Effector CD4-positive, alpha-beta T cell (primary cell): ENCODE data around the gene SERPINB1.
"Not testable (repeated sequence)": the region's sequence is repeated elsewhere in the genome, so short reads cannot be mapped to it uniquely, and the experiment has no call there.

Experiments
- DNase-seq: peaks from one replicate; pipeline ENCODE4 v3.0.0-alpha.2; 2020

Gene SERPINB1

GRCh38 chr6:2865694-2866151 is 24.1 kb upstream of the SERPINB1 start:
- no peak for DNase-seq

DNA sequence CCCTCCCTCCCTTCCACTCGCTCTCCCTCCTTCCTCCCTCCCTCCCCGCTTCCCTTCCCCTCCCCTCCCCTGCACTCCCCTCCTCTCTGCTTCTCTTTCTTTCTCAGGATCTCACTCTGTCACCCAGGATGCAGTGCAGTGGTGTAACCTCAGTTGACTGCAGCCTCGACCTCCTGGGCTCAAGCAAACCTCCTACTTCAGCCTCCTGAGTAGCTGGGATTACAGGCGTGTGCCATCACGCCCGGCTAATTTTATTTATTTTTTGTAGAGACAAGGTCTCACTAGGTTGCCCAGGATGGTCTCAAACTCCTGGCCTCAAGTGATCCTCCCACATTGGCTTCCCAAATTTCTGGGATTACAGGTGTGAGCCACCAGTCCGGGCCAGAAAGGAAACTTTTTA is 23.6 kb upstream of the SERPINB1 start:
- DNase-seq, result no peak

- DNase-seq, result no peak
Measured at GRCh38 chr6:2863901-2864300, 22.2 kb upstream of the SERPINB1 start.

DNA sequence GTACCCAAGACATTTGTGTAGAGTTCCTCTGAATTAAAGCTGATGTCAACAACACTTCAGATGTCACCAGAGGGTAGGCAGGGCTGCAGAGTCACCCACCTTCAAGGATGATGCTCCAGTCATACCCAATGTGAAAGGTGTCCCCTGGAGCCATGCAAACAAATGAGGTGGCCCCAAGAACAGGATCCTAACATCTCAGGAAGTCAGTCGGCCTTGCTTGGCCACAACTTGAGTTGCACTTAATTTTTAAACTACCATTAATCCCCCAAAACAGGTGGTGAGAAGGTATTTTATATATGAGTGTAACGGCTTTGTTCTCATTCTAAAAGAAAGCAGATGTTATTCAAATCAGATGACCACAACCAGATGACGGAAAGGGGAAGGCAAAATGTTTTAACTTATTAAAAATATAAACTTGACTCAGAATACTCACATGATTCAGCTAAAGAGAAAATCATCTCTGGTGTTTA is 21.1 kb upstream of the SERPINB1 start:
- no peak for DNase-seq

DNA sequence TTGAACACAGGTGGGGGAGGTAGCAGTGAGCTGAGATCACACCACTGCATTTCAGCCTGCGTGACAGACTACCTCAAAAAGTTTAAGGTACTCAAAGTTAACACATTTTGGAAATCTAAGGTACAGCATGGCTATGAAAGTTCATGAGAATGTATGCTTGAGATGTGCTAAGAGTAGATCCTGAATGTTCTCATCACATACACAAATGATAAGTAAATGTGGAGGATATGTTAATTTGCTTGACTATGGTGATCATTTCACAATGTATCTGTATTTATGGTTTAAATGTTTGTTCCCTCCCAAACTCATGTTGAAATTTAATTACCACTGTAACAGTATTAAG is 20.1 kb upstream of the SERPINB1 start:
- DNase-seq, result no peak

- DNase-seq, result no peak
Measured at GRCh38 chr6:2861060-2861821, 19.6 kb upstream of the SERPINB1 start.

GRCh38 chr6:2860706-2861059 is 19.0 kb upstream of the SERPINB1 start:
- not testable (repeated sequence) for DNase-seq

DNA sequence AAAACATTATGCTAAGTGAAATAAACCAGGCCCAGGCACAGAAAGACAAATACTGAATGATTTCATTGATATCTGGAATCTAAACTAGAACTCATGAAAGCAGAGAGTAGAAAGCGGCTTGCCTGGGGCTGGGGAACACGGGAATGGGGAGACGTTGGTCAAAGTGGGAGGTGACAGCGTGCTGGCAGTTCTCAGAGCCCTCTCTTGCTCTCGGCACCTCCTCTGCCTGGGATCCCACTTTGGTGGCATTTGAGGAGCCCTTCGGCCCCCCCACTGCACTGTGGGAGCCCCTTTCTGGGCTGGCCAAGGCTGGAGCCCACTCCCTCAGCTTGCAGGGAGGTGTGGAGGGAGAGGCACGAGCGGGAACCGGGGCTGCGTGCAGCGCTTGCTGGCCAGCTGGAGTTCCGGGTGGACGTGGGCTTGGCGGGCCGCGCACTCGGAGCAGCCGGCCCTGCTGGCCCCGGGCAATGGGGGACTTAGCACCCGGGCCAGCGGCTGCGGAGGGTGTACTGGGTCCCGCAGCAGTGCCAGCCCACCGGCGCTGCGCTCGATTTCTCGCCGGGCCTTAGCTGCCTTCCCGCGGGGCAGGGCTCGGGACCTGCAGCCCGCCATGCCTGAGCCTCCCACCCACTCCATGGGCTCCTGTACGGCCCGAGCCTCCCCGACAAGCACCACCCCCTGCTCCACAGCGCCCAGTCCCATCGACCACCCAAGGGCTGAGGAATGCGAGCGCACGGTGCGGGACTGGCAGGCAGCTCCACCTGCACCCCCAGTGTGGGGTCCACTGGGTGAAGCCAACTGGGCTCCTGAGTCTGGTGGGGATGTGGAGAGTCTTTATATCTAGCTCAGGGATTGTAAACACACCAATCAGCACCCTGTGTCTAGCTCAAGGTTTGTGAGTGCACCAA is 18.4 kb upstream of the SERPINB1 start:
- not testable (repeated sequence) for DNase-seq

DNA sequence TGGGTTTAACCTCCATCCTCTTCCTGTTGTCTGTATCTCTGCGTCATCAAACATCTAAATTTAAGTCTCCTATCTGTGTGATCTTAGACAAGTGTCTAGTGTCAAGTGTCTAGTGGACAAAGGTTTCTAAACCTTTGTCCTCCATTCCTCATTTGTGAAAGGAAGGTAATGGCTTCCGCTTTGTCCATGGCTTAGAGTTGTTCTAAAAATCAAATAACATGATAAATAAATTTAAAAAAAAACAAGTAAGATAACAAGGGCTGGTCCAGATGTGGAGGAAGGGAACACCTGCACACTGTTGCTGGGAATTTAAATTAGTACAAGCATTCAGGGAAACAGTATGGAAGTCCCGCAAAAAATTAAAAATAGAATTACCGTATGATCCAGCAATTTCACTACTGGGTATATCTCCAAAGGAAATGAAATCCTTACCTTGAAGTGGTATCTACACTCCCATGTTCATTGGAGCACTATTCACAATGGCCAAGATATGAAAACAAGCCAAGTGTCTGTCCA is 17.6 kb upstream of the SERPINB1 start:
- no peak for DNase-seq

DNA sequence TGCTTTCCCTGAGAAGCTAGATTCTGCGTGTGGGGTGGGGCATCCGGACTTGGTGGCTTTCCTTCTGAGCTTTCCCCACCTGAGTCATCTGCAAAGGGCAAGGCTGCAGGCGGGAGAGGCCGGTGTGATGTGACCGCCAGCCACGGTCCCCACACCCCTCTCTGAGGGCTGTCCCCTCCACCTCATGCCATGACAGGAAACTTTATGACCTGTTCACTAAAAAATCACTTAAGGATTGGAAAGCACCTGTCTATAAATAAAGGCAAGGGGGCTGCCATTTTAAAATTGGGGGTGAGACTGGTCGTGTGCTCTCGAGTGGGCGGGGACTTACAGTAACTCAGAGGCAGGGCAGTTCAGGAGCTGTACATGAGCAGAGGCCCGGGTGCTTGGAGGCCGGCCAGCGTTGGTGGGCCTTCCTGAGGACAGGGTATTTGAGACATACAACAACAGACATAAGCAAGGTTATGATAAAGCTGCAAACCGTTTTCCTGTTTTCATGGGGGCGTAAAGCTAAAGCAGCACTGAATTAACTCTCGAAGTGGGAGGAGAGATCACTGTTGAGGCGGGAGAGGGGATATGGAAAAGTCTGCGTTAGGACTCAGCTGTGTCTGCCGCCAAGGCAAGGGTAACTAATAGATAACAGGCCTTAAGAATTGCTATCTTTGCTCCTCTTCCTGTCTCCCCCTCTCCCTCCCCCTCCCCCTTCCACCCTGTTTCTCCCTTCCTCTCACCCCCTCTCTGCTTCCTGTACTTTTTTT is 16.1 kb upstream of the SERPINB1 start:
- DNase-seq, result peak; percentile 66

GRCh38 chr6:2857185-2857579 is 15.5 kb upstream of the SERPINB1 start:
- DNase-seq, result no peak

DNA sequence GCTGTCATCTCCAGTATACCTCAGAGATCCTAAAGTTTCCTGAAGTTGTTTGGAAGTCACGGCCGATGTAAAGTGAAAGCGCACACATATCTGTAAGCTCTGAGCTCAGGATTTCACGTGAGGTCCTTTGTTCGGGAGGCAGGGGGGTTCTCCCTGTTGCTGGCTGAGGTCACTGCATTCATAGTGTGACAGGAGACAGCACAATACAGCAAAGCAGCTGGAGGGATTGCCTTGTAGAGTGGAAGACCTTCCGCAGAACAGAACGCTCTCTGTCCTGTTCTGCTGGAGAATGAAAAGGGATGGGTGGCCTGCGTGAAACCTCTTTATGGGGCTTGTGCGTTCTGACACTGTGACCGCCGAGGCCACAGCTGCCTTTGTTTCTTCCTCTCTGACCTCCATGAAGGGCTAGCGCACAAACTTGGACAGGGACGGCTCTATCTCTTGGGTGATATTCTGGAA is 13.4 kb upstream of the SERPINB1 start:
- DNase-seq, result no peak

GRCh38 chr6:2854396-2854982 is 12.8 kb upstream of the SERPINB1 start:
- DNase-seq, result no peak

- peak; percentile 70 for DNase-seq
Measured at GRCh38 chr6:2853769-2854395, 12.2 kb upstream of the SERPINB1 start.

- DNase-seq, result not testable (repeated sequence)
Measured at GRCh38 chr6:2853378-2853768, 11.7 kb upstream of the SERPINB1 start.

DNA sequence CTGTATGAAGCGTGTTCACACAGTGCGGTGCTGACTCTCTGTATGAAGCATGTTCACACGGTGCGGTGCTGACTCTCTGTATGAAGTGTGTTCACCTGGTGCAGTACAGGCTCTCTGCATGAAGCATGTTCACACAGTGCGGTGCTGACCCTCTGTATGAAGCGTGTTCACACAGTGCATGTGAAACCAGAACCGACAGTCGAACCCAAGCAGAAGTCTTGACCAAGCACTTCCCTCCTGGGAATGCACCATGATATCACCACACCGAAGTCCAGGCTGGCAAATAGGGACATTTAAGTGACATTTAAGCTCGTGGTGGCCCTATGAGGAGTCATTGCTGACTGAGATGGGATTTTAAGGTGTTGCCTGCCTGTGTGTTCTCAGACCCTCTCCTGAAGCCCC is 11.3 kb upstream of the SERPINB1 start:
- DNase-seq, result no peak

- DNase-seq, result no peak
Measured at GRCh38 chr6:2852514-2852855, 10.8 kb upstream of the SERPINB1 start.

GRCh38 chr6:2851727-2852513 is 10.3 kb upstream of the SERPINB1 start:
- no peak for DNase-seq

- no peak for DNase-seq
Measured at GRCh38 chr6:2850538-2851113, 9.0 kb upstream of the SERPINB1 start.

DNA sequence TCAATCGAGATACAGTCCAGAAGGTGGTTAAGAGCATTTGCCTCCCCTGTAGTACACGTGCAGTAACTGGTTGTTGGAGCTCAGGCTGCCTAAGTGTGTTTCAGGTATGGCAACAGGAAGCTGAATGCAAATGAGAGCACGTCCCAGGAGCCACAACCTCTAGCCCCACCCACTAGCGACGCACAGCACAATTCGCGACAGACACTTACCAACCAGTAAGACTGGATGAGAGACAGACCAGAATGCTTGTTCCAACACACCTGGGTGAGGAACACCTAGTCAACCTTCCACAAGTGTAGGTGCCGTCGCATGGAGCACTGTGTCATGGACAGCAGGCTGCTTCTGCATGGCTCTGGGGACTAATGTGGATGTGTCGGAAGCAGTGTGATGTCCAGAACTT is 7.2 kb upstream of the SERPINB1 start:
- DNase-seq, result peak; percentile 58

DNA sequence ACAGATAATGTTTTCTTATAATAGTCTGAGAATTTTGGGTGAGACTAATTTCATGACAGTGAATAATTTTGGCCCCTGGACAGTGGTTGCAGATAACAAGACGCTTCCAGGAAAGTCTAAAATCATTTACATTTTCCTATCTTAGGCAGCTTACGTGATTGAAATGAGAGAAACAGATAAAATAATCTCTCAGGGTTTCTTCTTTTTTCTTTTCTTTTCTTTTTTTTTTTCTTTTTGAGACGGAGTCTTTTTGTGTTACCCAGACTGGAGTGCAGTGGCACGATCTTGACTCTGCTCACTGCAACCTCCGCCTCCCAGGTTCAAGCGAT is 4.2 kb upstream of the SERPINB1 start:
- no peak for DNase-seq
